ENCODE measurements around the gene PYGO2.

Gene PYGO2

GRCh38 chr1:154959426-154959780 lies 2.2 kb downstream of the PYGO2 start:
- no peak for DNase-seq

DNA sequence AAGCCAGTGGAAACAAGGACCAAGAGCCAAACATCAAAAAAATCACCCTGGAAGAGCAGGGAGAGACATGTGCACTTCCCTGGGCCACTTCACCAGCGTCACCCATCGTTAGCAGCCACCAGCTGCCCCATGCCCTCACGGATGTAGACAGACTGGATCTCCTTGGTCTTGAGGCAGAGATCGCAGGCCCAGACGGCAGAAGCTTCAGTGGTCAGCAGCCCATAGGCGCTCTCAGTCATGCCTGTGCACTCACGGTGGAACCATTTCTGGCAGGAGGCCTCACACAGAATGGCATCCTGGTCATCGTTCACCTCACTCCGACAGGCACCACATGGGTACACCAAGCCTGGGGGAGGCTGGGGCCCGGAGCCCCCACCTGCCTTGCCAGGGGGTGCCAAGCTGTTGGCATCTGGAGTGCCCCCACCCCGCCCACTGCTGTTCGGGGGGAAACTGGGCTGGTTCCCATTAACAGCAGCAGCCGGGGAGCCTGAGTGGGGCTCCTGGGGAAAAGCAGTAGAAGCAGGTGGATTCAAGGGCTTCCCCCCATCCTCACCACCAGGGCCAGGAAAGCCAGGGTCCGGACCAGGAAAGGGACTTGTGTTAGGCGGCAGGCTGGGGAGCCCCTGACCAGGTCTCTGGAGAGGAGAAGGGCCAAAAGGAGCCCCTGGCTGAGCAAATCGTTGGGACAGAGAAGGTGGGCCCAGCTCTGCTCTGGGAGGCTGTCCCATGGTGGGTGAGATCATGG lies 2.7 kb downstream of the PYGO2 start:
- no peak for DNase-seq

GRCh38 chr1:154958036-154958435 lies 3.5 kb downstream of the PYGO2 start:
- DNase-seq: no peak

DNA sequence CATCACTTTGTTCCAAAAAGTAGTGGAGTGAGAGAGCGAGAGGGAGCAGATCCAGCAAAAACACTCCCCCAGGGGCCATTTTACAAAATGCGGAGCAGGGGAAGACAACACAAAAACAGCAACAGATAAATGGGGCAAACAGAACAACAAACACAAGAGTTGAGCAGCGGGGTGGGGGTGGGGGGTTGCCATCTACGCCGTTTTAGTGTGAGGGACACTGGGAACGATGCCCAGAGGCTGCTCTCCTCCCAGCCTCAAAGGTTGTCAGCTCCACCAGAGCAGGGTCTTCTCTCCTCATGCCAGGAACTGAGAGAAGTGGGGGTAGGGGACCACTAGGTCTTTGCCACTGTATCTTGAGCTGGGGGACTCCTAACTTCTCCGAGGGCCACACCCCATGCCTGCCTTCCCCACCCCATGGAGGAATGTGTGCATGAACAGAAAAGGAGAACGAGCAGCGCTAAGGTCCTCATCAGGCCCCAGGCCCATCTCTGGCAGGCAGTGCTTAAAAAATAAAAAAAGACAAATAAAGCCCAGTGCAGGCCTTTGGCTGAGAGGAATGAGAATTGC lies 4.4 kb downstream of the PYGO2 start:
- DNase-seq: no peak

DNA sequence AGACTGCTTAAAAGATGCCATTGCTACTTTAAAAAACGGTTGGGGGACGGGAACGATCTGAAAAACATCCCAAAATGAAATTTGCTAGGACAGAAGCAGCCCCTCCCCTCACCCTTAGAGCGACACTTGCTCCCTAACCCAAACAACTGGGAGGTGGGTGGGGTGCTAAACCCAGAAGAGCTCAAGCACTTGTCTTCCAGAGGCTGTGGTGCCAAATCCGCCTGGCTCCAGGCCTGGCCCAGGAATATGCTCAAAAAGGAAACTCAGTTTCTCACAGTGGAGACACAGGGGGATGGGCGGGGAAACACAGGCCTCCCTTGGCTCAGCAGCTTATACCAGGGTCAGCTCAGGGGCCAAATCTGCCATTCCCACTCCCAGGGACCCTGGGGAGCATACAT lies 5.0 kb downstream of the PYGO2 start:
- DNase-seq: no peak

DNA sequence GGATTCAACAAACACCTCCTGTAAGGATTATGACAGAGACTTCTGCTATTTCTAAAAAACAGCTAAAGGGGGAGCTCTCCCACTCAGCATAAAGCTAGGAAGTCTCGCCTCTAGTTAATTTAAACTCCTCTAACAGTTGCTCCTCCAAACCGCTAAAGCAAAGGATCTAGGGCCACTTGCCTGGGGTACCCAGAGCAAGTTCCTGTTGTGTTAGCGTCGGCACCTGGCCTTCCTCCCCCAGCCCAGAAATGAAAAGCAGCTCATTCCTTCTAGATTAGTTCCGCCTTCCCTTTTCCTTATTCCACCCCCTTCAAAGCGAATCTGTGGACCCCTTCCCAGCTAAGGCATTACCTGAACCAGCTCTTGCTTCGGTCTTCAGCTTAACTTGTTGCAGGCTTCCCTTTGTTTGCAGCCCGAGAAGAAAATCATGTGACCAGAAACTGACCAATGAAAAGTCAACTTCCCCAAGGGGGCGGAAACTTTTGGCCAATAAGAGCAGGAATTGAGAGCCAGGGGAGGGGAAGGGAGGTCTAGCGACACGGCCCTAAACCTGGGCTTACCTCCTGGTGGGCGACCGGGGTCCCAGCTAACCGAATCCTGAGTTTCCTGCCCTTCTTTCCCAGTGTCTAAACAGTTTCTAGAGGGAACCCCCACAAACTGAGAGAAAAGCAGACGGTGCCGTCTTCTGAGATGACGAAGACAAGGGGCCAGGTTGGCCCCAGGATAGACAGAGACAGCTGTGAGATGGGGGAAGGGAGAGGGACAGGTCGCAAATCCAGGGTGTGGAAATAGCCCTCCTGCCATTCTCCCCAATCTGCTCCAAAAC lies 5.7 kb downstream of the PYGO2 start, which contains the start of gene PBXIP1:
TSS of gene PBXIP1 (minus strand) at position 382 of the 826 bp plus-strand sequence. CDS start 2,378 bp downstream, outside the sequence.
- DNase-seq: peak; percentile 50

DNA sequence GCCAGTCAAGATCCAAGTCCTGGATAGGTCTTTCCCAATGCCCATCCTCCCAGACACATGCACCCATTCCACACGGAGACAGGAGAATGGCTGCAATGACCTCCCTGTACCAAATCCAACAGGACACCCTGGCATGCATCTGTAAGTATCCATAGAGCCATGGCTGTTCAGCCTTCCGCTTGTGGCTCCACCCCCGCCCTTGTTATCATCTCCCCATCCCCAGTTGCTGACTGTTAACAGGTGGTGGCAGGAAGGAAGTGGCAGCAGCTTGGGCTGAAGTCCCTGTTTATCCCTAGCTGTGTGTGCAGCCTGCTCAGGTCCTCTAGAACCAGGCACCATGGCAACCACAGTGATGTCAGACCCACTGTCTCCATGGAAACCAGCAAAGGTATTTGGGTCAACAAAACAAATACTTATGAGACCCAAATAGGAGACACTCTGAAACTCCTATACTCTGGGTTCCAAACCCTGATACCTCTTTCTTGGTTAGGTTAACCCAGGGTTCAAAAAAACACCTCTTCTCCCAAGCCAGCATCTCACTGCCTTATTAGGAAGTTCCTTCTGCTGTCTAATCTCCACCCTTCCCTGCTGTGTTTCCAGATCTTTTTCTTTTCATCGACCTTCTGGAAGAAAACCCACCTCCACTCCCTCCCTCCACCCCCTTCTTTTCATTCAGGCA lies 6.4 kb downstream of the PYGO2 start:
- DNase-seq: no peak

DNA sequence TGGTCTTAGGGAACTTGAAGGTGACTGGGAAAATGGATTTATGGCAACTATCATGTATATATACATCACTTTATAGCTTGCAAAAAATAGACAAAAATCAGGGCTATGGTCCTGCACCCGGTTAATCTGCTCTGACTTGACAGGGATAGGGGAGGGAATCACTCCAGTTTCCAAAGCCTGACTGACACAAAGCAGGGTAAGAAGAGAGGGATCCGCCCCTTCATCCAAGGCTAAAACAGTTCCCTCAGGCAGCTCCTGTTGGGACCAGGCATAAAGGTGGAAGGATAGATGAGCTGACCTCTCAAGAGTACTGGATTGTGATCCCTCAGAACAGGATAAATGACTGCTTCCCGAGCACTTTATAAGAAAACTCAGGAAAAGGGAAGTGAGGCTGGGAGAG lies 7.0 kb downstream of the PYGO2 start:
- DNase-seq: no peak

DNA sequence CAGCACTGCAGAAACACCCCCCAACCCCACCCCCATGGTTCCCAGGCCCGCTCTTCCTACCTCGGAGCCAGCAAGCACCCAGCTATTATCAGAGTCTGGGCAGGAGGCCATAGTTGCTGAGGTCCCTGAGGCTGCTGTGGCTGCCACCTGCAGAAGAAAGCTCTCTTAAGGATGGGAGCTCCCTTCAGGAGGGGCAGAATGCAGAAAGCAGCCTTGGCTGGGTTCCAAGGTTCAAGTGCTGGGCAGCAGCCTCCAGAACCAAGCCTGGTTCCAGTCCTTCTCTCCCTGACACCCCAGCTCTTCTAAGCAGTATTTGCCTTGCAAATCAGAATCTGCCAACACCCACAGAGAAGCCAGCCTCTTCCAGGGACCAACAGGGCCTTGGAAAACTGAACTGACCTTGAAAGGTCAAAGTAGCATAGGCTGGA lies 8.0 kb downstream of the PYGO2 start:
- DNase-seq: no peak

- no peak for DNase-seq
Measured at GRCh38 chr1:154952664-154953063, 8.9 kb downstream of the PYGO2 start.

DNA sequence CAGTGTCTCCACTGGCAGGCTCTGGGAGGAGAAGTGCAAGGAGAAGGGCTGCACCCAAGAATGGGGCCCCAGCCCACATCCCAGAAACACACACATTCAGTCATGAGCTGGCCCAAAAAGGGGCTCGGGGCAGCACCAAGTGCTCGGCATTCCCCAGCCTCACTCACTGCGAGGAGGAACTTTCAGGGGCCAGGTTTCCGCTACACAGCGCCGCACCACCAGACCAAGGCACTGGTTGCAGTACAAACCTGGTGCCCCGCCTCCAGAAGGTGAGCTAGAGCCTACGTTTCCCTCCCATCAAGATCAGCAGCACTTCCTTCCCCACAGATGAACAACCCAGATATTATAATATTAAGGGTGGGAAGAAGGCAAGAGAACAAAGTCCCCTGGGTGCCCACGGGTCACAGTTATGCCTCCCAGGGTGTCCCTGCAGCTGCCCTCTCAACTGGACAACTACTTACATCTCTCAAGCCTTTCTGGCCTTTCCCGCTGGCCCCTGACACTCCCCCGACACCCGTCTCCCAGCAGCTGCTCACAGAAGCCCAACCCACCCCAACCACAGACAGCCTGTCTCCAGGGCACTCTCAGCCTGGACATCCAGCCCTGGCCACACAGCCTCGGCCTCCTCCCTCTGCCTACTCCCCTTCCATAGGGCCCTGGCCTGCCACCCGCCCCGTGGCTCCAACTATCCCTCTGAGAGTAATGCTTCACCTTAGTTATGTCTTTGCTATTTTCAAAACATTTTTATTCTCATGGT lies 9.5 kb downstream of the PYGO2 start:
- no peak for DNase-seq

DNA sequence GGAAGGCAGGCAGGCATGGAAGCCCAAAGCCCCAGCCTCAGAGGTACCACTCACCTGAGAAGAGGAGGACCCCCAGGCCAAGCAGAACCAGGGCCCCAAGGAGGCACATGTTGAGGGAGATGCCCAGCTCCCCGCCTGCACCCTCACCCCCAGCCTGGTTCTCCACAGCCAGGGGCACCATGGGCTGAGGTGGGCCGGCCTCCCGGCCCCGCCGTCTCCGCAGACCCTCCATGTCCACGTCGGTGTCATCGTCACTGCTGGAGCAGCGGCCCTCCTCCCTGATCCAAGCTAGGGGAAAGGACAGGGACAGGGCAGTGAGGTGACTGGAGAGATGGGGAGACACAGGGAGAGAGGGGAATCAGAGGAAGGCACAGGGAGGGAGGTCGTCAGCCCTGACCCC lies 13.5 kb downstream of the PYGO2 start:
- DNase-seq: no peak

GRCh38 chr1:154945962-154946850 lies 15.4 kb downstream of the PYGO2 start:
- DNase-seq: no peak

DNA sequence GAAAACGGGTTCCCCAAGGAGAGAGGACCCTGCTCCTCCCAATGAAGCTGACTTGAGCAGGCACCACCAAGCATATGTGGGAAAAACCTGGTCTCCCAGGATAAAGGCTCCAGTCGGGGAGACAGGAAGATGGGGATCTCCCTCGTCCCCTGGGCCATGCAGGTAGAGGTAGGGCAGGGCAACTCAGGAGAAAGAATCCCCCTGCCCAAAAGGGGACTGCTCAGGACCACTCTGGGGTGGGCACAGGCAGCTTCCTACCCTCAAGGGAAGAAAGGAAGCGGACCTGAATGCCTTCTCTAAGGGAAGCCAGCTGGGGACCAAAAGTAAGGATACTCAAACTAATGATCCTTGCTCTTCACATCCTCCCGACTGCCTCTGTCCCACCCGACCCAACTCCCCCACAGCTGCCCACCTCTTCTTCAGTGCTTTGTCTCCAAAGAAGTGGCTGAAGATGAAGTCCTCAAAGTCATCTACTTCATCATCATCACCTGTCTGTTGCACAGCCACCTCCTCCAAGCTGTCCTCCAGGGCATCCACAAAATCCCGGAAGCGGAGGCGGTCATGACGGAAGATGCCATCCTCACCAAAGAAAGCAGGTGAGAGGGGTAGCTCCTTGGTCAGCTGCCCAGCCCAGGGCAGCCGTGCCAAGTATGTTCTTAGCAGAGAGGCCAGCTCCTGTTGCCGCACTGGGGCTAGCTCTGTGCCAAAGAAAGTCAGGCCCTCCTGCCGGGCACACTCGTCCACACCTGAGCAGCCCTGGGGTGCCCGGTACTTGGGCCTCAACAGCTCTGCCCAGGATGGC lies 16.2 kb downstream of the PYGO2 start:
- no peak for DNase-seq

DNA sequence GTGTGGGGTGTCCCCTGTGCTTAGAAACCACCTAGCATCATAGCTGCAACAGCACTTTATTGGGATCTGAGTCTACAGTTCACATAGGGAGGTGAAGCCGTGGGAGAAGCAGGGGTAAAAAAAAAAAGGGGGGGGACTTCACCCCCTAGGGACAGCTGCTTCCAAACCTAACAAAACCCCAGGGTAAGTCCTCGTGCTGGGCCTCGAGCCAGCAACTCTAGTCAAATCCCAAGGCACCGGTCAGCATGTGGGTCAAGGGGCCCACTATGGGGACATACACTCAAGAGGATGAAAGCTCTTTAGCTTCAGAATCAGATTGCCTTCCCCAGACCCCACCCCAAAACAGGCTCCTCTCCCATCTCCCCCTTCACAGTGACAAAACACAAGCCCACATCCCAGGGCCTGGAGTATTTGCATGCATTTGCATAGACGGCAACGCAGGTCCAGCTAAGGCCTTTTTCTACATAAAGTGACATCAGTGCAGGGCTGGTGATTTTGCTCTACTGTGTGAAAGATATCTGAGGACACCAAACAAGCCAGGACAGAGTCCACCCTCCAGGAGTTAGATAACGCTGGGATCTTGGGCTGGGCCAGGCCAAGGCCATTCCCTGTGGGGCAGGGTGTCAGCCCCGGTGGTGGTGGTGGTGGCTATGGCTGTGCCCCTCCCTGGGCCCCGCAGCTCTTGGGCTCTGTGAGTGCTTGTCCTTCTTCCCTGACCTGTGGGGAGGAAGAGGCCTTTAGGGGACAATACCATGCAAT lies 17.0 kb downstream of the PYGO2 start:
- DNase-seq: no peak

DNA sequence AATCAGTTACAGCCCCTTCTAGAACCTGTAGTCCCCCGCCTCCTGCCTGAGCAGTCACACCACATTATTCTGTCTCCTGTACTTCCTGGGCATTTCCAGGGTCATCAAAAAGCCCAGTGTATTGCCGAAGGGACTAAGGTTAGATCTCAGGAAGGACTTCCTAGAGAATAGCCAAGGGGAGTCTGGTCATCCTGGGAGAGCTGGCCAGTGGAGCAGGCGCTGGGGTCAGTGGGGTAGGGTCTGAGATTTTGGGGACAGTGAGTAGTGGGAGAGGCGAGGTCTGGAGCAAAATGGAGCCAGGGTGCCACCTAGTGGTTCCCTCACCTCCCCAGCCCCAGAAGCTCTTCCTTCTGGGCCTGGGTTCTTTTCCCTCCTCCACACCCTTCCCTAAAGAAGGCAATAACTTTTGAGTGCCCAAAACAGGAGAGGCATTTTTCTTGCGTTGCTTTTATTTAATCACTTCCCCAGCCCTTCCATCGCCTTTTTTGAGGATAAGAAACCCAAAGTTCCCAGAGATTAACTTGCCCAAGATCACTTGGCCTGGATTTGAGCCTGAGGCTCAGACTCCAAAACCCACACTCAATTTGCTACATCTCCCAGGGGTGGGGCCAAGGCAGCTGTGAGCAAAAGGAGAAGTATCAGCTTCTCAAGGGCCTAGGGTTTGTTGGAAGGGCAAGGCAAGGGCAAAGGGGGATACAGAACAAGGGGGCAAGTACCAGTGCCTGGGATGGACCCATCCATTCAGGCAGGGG lies 17.8 kb downstream of the PYGO2 start:
- DNase-seq: no peak

- DNase-seq: no peak
Measured at GRCh38 chr1:154941333-154942013, 20.1 kb downstream of the PYGO2 start.

GRCh38 chr1:154940651-154941194 lies 20.9 kb downstream of the PYGO2 start:
- DNase-seq: no peak

All from SIG-M5 (cell line).